MM.1S (cell line): Measurements from ENCODE around the gene PDE6D.

Experiments
- CTCF ChIP-seq: fragments of 300-600 bp; sonication (generic); IDR thresholded peaks from 2 replicates; pipeline ENCODE4 v1.5.1; 2016; ENCODE audit warnings: antibody characterized with exemption, low read length, mixed read lengths
- EZH2 ChIP-seq: fragments of 300-600 bp; sonication (generic); optimal IDR thresholded peaks from 2 replicates; pipeline ENCODE3; 2017; ENCODE audit warnings: low read depth, mild to moderate bottlenecking, antibody characterized with exemption, low read length, mixed read lengths

GRCh38 chr2:231761735-231762134, 19.3 kb downstream of the PDE6D start:
- TF ChIP-seq CTCF (no peak), EZH2 (no peak)
